Fibroblast of the aortic adventitia (primary cell): ENCODE data around the gene GLRA3. TPM values are rescaled to one million over a fixed set of nuclear protein-coding genes. Genes with fewer than 3 reads are reported as not detected.
A peak's percentile ranks its signal among the peaks of the same experiment; 100 is the strongest.

Experiments used
- DNase-seq: peaks from one replicate; pipeline ENCODE4 v3.0.0-alpha.2; 2010; ENCODE audit warnings: low read depth
- H3K4me3 ChIP-seq: 2 replicates; pipeline ENCODE4 v1.5.1; 2011; ENCODE audit warnings: low read depth, mild to moderate bottlenecking, control low read depth, low read length, moderate library complexity
- total RNA-seq: library from RNA; depleted of rRNA; stranded (reverse); fragments of >200 nt; gene quantifications from 2 replicates; pipeline ENCODE4 v1.2.3, GENCODE V29; 2012; ENCODE audit warnings: low replicate concordance
- TF ChIP-seq, protein P1 (sequence below): IDR thresholded peaks from 2 replicates; pipeline ENCODE4 v1.5.1; 2011; ENCODE audit warnings: mild to moderate bottlenecking, low read length, control low read depth, inconsistent platforms; ENCODE audit not compliant: insufficient read depth

Gene GLRA3
- total RNA-seq, 1 donor, result not detected

DNA sequence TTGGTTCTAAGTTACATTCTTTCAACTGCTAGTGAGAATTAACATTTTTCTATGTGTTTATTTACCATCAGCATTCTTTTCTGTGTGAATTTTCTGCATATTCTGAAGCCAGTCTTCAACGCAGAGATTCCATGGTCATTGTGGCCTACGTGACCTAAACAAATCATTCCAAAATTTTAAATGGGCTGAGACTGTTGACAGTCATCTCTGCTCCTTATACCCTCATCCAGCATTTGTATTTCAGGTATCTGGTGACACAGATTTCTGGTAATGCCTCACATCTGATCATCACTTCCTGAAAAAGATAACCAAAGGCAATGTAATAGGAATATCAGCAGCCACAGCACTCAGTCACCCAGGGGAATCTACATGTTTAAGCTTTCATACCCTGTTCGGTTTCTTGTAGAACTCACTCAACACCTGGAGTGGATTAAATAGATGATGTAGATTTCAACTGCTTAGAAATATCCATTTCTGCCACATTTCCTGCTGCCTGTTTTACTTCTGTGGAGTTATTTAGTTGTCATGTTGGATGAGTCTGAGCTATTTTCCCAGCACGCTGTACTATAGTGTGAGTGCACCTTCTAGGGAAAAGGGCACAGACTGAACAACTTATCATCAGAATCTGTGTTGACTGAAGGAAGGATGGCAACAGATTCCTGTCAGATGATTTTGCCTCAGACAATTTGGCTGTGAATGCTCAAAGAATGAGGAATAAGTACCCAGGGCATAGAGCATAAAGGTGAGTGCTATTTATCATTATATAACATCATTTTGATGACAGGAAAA lies 233.7 kb downstream of the GLRA3 start:
- DNase-seq, result peak; percentile 22
- no peak overlapping the region for H3K4me3 ChIP-seq
- TF ChIP-seq, protein P1, sequence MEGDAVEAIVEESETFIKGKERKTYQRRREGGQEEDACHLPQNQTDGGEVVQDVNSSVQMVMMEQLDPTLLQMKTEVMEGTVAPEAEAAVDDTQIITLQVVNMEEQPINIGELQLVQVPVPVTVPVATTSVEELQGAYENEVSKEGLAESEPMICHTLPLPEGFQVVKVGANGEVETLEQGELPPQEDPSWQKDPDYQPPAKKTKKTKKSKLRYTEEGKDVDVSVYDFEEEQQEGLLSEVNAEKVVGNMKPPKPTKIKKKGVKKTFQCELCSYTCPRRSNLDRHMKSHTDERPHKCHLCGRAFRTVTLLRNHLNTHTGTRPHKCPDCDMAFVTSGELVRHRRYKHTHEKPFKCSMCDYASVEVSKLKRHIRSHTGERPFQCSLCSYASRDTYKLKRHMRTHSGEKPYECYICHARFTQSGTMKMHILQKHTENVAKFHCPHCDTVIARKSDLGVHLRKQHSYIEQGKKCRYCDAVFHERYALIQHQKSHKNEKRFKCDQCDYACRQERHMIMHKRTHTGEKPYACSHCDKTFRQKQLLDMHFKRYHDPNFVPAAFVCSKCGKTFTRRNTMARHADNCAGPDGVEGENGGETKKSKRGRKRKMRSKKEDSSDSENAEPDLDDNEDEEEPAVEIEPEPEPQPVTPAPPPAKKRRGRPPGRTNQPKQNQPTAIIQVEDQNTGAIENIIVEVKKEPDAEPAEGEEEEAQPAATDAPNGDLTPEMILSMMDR, result no peak

DNA sequence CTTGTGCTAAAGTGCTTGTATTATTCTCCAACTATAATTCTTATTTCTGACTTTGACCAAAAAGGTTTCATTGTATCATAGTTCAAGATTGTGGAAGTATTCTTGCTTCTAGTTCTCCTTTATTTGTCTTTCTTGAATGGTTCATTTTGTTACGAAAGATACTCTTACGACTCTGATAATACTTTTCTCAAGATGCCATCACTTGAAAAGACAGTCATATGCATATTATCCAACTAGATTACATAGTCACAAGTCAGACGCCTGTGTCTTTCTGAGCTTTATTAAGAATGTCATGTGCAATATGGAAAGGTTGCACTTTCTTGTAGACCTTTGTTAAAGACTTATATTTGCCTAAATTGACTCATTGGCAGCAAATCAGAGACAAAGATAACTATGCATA lies 235.3 kb downstream of the GLRA3 start:
- no peak for DNase-seq
- no peak overlapping the region for H3K4me3 ChIP-seq
- TF ChIP-seq, protein P1, result no peak

DNA sequence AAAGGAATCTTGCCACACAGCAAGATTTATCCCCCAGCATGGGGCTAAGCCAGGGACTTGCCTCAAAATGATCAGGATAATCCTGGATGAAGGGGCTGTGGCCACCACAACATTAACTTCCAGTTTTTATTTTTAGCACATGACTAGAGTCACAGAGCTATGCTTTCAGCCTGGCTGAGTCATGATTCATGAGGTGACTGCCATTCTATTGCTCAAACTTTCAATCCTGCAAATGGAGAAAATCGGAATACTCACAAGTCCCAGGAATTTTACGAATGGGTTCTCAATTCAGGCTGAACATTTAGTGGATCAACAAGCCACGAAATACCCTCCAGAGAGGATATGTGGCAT lies 236.1 kb downstream of the GLRA3 start:
- H3K4me3 ChIP-seq, result no peak overlapping the region
- DNase-seq, result peak; percentile 64
- TF ChIP-seq, protein P1, result no peak

DNA sequence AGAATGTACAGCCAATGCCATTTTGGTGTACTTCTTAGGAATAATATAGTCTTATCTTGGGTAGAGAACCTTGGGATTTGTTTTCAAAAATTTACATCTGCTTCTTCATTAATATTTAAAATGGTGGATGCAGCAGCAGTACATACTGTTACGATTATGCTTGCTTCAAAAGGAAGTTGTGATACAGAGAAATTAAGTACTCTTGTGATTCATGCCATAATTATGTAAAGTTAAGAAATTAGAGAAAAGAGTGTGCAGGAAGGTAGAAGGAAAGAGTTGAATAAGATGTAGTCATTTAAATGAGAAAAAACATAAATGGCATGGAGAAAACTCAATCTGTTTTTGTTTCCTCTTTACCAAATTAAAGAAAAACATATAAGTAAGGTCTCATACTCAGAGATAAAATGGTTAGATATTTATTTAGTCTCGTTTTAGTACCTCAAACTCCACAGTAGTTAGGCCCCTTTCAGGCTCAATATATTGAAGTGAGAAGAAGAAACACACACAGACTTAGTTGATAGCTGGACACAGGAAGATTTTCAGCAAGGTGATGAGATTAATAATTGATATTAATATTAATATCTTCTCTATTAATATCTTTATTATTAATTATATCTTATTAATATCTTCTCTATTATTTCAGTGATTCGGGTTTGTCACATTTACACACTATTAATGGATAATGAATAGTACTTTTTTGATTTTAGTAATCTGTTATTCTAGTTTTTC lies 236.6 kb downstream of the GLRA3 start:
- DNase-seq, result no peak
- TF ChIP-seq, protein P1, result no peak
- H3K4me3 ChIP-seq, result no peak overlapping the region

DNA sequence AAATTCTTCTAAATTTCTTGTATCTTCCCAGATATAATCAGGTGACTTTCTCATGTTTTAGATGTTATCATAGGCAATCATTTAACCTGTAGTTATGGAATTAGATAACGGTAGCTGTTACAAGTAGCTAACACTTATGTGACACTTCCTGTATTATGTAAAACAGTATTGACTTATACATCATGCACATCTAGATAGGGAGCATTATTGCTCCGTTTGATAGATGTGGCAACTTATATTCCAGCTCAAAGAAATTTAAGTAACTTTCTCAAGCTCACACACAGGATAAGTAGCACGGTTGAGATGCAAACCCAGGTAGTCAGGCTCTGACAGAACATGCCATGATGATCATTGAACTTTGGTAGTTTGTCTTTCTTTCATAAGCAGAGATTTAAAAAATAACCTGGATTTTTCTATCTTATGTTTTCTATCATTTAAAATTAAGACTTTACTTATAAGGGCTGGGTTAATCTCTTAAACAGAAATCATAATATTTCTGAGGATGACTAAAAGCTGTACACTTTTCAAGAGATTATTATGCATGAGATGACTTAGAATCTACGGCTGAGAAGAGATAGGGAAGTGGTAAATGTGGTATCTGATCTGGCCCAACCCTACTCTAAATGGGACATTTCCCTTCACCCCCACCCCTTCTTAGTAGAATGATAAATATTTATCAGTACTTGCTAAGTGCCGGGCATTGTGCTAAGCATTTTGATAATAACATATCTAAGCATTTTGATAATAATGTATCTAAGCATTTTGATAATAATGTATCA lies 237.6 kb downstream of the GLRA3 start:
- TF ChIP-seq, protein P1, result no peak
- DNase-seq, result no peak
- no peak overlapping the region for H3K4me3 ChIP-seq

DNA sequence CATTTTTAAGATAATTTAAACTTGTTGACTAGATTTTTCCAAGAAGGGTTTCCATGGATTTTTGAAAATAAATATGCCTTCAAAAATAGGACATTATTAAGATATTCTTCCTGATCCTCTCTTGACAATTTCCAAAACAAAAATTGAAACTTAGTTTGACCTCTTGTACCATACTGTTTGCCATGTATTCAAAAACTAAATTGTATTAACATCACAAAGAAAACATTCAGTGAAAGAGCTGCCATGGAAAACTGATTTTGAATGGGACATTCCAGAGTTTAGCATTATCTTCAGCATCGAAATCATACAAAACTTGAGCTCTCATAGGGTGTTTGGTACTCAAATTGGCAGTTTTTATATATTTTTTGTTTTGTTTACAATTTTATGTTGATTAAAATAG lies 238.7 kb downstream of the GLRA3 start:
- DNase-seq, result no peak
- TF ChIP-seq, protein P1, result no peak
- H3K4me3 ChIP-seq, result no peak overlapping the region

Other genes starting within 250 kb of the GLRA3 start
- gene ADAM29, start 89.1 kb upstream of the GLRA3 start, total RNA-seq, result not detected in 2 replicates